Stimulated activated CD4-positive, alpha-beta T cell treated with anti-CD3 and anti-CD28 coated beads, Interleukin-12 subunit alpha, Interleukin-12 subunit beta, amount 100 ng/mL, for 4 hours (primary cell): ENCODE results near the gene HAPLN3.
A peak's percentile ranks its signal among the peaks of the same experiment; 100 is the strongest.

ENCODE experiments used
- DNase-seq: peaks from one replicate; pipeline ENCODE4 v3.0.0-alpha.2; 2020

The HAPLN3 gene

DNA sequence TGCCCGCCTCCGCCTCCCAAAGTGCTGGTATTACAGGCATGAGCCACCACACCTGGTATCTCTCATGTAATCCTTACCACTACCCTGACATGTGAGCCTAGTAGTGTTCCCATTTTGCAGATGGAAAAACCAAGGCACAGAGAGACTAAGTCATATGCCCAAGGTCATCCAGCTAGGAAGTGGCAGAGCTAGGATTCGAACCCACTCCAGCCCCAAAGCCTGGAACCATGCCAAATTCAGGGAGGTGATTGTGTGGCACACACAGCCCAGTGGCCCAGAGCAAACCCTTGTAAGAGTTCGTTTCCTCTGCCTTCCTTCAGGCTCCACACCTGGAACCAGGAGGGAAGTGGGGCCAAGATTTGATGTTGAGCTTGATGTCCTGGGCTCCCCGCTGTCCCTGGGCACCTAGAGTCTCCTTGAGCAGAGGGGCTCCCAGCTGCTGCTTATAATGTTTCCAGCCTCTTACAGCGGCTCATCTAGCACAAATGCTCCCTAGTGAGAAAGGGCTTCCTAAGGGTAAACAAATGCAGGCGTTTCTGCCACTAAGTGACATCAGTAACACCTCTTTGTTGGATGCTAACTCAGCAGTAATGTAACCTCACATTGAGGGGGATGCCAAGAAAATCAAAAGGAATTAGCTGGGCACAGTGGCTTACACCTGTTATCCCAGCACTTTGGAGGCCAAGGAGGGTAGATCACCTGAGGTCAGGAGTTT is 3.6 kb downstream of the HAPLN3 start:
- DNase-seq: no peak

DNA sequence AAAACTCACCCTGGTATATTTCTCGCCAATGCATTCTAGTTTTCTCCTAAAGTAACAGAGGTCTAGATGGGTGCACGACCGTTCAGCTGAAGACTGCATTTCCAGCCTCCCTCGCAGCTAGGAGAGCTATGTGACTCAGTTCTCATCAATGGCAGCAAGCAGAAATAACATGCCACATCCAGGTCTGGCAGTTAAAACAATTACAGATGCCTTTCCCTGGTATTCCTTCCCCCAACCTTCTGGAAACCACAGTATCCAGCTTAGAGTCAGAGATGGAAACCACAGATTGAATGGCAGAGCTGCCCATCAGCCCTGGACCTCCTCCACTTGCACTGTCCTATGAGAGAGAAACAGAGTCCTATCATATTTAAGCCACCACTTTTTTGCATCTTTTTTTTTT is 4.8 kb downstream of the HAPLN3 start:
- DNase-seq: no peak

GRCh38 chr15:88888719-88889118 is 6.6 kb downstream of the HAPLN3 start:
- no peak for DNase-seq

GRCh38 chr15:88887068-88887580 is 8.2 kb downstream of the HAPLN3 start:
- no peak for DNase-seq

- no peak for DNase-seq
Measured at GRCh38 chr15:88882785-88883184, 12.6 kb downstream of the HAPLN3 start.

DNA sequence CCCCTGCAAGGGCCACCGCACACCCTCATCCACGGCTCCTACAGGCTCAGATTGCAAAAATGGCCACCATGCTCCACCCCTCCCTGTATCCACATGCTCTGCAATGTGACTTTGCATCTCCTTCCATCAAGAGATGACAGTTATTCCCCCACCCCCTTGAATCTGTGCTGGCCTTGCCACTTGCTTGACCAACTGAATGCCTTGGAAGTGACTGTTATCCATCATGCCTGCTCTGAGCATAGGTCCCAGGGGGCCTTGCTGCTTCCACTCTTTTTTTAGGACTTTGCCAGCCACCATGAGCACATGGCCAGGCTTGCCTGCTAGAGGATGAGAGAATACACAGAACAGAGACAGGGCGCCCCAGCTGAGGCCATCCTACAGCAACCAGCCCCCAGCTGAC is 13.6 kb downstream of the HAPLN3 start:
- no peak for DNase-seq

DNA sequence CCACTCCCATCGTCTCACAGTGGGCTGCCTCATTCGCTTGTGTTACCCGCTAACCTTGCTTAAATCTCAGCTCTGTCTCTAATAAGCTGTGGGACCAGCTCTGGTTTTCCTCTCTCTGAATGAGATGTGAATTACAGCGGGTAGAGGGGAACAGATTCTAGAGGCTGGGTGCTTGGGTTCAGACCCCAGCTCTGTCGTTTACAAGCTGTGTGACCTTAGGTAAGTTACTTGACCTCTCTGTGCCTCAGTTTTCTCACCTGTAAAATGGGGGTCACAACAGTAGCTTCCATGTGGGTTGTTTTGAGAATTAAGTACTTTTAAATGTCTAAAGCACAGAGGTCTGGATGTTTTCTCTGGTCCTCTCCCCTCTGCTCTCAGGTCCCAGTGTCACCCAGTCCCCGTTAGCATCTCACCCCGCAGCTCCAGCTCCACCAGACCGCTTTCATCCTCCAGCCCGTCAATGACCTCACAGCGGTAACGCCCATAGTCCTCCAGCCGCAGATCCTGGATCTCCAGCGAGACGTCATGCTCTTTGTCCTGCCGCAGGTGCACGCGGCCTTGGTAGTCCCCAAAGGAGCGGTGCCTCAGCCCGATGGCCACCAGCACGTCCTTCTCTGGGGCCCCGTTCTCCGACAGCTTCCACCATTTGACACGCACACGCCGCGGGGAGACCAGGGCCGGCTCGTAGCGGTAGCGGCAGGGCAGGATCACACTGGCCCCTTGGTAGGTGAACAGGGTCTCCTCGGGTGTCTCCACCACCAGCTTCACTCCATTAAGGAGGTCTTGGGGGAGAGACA is 14.2 kb downstream of the HAPLN3 start:
- no peak for DNase-seq

DNA sequence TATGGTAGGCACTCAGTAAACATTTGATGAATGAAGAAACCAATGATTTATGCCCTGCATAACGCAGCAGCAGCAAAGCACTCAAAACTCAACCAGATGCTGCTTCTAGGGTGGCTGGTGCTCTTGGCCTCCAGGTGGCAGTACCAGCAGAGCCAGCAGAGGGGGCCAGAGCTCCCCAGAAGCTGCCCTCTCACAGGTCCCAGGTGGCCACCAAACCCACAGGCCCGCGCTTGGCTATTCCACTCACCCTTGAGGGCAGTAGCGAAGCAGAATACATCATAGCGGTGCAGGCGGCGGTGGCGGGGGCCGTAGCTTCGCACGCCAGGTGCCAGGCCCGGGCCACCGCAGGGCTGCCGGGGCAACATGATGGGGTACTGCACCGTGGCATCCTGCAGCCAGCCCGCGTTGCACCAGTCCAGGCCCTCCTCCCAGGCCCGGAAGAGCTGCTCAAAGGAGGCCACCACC is 16.6 kb downstream of the HAPLN3 start:
- peak; percentile 30 for DNase-seq

GRCh38 chr15:88877906-88878305 is 17.4 kb downstream of the HAPLN3 start:
- DNase-seq: no peak

GRCh38 chr15:88877415-88877814 is 17.9 kb downstream of the HAPLN3 start:
- DNase-seq: no peak

DNA sequence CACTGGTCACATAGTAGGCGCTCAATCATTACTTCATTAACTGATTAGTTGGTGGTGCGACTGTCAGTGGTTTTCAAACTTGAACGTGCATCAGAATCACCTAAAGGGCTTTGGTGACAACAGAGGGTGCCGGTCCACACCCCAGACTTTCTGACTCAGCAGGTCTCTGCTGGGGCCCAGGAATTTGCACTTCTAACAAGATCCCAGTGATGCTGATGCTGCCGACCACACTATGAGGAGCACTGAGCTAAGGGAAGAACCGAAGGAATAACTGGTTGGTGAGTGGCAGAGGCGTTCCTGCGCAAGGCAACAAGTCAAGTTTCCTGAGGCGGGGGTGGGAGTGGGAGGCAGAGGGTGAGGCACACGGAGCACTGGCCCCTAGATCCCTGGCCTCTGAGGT is 18.8 kb downstream of the HAPLN3 start:
- no peak for DNase-seq

DNA sequence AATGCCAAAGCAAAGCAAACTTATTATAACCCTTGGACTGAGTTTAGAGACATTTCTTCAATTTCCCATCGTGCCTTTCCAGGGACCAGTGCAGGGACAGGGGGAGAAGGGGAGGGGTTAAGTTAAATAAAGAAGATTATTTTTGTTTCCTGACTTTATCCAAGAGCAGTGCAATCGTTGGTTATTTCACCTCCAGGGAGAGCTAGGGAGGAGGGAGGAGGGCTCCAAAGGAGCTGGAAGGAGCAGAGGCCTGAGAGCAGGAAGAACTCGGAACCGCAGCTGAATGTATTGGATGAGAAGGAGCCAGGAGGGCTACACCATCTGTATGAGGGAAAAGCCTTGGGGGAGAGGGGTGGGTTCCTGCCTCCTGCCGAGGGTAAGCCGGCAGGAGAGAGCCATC is 20.7 kb downstream of the HAPLN3 start:
- DNase-seq: no peak

DNA sequence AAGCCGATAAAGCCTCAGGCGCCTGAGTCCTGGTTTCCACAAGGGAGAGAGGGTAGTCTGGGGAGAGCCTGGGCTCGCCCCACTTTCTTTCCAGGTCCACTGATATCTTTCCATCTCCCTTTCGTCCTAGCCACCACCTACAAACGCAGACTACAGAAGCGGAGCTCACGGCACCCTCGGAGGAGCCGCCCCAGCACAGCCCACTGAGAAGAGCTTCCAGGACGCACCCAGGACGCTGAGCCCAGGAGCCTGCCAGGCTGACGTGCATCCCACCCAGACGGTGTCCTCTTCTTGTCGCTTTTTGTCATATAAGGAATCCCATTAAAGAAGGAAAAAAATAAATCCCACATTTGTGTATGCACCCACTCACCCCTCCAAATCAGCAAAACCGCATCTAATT is 21.1 kb downstream of the HAPLN3 start:
- no peak for DNase-seq

DNA sequence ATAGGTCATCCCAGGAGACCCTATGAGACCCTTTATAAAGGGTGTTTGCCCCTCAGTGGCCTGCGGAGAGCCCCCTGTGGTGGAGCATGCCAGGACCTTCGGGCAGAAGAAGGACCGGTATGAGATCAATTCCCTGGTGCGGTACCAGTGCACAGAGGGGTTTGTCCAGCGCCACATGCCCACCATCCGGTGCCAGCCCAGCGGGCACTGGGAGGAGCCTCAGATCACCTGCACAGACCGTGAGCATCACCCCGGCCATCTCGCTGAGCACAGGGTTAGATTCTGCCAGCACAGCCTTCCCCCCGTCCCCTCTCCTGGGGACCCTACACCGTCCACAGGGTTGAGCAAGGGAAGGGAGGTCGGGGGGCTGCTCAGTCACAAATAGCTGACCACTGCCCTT is 21.6 kb downstream of the HAPLN3 start:
- no peak for DNase-seq

GRCh38 chr15:88872706-88873105 is 22.6 kb downstream of the HAPLN3 start:
- DNase-seq: no peak

DNA sequence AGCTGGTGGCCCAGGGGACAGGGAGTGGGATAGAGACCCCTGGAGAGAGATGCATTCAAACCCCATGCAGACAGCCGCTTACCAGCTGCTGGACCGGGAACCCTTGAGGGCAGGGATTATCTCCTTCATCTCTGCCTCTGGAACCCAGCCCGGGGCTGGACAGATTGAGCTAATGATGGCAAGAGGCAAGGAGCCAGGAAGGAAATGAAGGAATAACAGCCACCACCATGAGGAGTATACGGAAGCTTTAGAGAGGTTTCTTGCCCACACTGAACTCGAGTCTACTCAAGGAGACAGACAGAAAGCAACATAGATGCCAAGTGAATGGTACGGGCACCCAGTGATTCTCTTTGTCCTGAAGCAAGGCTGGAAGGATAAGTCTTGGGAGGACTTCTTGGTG is 23.2 kb downstream of the HAPLN3 start:
- no peak for DNase-seq

- DNase-seq: no peak
Measured at GRCh38 chr15:88871313-88871712, 24.0 kb downstream of the HAPLN3 start.

DNA sequence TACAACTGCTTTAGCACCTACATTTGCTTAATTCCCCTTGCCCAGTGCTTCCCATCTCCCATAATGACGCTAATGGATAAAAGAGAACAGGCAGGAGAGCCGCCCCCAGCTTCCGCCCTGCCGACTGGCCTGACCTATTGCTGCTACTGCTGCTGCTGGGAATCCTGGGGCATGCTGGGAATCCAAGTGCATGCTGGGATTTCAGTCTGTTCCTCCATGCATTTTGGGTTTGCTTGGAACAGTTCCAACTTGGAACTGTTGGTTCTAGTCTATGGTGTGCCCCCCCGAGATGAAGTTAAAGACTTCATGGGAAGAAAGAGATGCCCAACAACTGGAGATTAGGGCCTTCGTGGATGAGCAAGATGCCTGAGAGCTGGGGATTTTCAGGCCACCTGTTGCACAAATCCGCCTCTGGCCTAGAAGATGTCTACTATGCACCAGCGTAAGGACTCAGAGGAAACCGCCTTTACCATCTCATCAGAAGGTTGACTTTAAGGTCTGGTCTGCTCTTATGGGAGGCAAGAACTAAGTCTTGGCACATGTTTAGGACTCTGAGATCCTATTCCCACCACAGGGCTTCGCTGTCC is 29.0 kb downstream of the HAPLN3 start:
- no peak for DNase-seq

DNA sequence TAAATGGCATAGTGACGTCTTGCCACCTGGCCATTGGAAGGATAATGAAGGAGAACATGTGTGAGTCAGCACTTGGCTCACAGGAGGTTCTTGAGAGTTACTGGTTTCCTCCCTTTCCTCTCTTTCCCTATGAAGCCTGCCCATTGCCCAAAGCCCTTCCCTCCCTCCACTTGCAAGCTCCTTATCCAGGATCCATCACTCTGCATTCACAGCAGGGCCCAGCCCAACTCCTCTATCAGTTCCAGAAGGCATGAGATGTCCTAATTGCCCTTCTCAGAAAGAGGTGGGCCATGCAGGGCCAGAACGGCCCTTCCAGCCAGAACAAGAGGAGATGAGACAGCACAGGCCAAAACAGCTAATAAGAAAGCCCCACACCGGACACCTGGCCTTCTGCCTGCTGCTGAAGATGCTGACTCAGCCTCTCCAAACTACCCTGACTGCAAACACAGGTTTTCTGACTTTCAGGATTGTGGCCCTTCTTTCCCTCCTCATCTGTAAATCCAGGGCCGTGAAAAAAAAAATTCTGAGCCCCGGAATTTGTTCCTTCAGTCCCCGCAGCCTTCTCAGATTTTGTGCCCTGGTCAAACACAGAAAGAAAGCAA is 29.7 kb downstream of the HAPLN3 start:
- no peak for DNase-seq

GRCh38 chr15:88864861-88865497 is 30.4 kb downstream of the HAPLN3 start:
- no peak for DNase-seq

GRCh38 chr15:88863412-88863811 is 31.9 kb downstream of the HAPLN3 start:
- no peak for DNase-seq

DNA sequence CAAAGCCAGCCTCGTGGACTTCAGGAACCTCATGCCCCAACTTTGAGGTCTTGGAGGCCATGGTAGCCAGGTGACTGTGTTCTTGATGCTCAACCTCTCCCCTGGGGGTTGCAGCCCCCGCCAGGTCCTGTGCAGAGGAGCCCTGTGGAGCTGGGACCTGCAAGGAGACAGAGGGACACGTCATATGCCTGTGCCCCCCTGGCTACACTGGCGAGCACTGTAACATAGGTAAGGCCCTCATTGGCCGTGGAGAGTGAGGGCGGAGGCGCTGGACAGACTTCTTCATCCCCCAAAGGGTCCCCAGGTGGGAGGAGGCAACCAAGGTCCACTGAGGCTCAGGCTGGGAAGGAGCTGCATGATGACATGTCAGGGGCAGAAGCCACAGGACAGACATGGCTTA is 35.1 kb downstream of the HAPLN3 start:
- DNase-seq: no peak

DNA sequence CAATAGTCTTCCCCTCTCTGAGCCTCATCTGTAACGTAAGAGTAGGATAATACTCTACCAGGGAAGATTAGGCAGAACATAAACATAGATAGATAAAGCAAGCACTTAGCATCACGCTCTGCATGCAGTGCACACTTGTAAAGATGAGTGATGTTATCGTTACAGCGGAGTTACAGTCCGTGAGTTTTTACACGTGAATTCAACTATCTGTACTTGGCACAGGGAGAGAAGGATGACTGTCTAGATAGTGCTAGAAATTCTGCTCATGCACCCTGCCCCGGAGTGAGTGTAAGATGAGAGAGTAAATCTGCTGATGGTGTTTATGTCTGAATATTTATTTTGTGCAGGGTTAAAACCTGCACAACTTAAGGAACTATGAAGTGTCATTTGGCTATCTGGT is 35.8 kb downstream of the HAPLN3 start:
- no peak for DNase-seq
